GM20431 (cell line): ENCODE results near the gene INHBA.

Experiments used
- in situ Hi-C: fragments of 300-500 bp; cut with MseI, MboI; formaldehyde crosslinking; loops from one replicate; pipeline ENCODE4 v1.15.0; 2020; ENCODE audit warnings: low sequenced_read_pairs; ENCODE audit not compliant: unreplicated experiment

INHBA gene

DNA sequence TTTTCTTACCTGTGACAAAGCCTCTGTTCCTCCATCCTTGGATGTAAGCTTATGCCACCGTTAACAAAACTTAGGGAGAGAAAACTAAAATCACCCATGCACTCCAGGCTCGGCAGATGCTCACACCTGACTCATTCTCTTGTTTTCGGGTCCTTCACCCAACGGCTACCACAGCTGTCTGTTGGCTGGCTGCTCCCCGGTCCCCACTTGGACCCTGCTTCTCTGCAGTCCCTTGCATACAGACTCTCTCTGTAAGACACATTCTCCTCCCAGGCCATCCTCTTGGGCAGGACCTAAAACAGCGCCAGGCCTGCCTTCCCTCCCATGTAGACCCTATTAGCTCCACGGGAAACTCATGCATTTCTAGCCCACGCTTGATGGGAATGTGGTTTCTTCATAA, 12.1 kb upstream of the INHBA start:
- in situ Hi-C loops = no loop called here

DNA sequence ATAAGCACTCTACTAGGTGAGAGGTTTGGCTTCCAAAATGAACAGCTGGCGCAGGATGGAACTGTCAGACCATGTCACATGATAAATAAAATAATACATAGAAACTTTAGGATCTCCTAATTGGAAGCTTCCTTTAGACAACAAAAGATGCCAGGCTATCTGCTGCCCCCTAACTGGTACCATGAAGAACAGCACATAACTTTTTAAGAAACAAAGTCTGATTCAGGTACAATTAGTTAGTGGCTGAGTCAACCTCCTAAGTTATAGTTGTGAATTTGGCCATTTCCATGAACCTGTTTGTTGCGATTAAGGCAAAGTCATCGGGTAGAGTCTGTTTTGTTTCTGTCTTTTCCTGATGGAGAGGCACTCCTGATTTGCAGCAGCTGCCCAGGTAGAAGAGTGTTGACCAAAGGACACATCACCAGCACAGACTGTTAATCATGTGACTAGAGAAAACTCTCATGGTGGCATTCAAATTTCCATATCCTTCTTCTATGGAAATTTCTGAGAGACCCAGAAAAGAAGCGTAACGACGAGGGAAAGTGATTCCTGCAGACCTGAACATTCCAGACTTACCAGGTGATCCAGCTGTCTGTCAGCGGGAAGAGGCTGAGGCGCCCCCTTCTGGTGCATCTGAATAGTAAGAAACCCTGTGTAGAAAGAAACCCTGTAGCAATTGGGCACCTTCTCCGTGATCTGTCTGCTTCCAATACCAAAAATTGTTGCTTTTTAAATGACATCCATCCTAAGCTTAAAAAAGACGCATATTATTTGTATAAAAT, 8.6 kb upstream of the INHBA start:
- in situ Hi-C loops = no loop called here

DNA sequence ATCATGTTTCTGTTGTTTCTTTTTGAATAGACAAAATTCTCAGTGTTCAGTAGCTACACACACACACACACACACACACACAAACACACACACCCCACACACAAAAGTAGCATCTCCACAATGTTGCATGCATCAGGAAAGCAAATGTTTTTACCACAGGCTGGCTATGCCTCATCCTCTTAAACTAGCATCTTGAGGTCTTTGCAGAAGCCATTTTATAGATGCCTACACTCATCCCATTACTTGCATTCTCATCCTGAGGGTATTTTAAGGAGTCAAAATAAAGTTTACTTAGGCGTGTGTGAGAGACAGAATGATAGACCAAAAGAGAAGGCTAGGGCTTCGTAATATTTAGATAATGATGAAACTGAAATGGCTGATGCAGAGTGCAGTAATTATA, 7.9 kb upstream of the INHBA start:
- in situ Hi-C loops = no loop called here

DNA sequence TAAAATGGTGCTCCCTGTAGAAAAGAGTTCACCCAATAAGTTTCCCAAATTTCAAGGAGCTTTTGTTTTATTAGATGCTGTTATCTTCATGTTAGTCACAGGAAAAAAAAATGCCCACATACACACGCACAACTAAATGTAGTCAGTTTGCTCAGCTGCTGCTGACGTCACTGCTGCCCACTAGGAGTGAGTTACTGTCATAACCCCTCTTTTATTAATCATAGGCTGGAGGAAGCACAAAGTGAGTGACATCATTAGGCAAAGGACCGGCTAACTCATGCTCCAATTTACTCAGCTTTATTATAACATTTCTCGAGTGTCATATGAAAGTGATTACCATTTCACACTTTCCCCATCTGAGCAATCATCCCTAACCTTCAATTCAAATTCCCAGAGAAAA, 6.7 kb upstream of the INHBA start:
- in situ Hi-C loops = no loop called here

DNA sequence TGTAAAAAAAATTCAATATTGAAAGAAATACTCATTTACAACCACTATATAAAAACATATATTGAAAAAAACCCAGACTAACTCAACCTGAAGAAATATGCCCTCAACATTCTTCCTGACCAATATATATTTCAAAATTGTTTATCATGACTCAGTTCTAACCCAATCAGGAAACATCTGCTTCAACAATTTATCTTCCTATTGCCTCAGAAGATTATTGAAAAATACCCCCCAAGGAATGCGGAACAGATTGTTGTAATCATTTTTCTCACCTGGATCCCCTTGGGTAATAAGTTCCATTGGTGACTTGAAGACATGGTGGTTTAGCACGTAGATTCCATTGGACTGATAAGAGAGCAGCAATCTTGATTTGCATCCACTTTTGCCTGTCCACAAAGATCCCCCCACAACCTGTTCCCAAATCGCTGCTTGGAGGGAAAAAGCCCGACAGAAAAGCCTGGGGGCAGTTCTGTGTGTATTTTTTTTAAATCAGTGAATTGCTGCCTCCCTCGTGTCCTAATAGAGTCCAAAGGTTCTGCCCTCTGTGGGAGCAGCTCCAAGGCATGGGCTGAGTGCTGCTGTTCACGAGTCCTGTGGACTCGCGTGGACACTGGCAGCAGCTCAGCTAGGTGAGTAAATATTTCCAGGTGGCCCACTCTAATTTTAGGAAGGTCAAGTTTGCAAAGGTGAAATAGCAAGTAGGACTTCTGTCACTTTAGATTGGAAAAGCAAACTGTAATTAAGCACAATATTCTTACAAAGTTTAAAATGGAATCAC, 5.9 kb upstream of the INHBA start:
- in situ Hi-C loops = no loop called here

DNA sequence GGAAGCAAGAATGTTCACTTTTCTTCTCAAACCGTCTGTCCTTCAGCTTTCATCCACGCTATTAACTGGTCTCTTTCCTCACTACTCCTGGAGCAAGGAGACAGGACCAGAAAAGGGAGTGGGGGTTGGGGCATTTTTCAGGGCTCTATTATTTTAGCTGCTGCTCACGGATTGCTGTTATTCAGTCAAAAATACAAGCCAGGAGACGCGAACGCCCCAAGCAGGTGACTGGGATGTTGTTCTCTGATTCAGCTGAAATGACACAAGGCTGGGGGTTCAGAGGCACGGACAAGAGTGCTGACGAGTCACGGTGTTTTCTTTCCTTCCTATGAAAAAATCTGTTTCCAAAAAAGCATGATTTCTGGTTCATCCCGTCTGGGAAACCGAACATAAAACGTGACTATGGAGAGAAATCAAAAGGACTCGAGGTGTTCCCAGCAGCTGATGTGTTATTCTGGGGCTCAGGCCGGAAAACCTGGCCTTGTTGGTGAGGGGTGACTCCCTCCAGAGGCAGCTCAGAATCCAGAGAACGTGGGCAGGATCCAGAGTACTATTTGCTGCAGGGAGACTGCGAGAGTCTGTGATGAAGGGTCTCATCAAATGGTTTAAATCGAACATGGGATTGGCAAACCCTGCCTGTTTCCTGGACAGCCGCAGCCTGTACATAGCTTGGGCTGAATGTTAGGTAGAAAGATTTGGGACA, 3.5 kb upstream of the INHBA start:
- in situ Hi-C loops = no loop called here

DNA sequence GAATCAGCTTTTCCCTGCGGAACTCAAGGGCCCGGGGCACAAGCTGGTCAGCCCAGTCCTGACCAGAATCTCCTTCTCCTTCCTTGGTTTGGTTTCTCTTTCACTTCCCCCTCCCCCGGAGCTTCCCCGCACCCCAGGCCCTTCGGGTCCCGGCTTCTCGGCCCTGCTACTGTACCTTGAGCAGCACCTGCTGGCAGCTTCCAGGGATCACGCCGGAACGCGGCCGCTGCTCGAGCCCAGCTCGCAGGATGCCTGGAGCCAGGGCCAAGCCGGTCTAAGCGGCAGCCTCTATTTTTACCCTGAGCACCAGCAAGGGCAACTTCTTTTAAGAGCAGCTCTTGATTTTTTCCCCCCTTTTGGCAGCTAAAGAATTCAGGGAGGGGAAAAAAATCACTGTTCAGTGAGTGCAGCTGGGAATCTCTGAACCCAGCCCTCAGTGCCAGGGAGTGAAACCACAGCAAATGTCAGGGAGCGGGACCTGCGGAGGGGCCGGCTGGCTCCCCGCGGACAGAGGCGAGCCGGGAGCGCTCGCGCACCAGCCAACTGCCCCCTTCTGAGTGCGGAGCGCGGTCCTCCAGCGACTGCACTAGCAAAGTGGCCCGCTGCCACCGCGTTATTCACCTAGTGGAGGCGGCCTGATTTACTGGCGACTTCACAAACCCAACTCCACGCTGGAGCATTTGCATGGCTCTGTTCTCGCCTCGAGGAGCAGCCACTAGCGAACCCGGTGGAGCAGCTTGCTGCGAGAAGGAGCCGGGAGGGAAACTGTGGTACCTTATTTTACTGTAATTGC, 2.4 kb upstream of the INHBA start:
- in situ Hi-C loops = no loop called here

DNA sequence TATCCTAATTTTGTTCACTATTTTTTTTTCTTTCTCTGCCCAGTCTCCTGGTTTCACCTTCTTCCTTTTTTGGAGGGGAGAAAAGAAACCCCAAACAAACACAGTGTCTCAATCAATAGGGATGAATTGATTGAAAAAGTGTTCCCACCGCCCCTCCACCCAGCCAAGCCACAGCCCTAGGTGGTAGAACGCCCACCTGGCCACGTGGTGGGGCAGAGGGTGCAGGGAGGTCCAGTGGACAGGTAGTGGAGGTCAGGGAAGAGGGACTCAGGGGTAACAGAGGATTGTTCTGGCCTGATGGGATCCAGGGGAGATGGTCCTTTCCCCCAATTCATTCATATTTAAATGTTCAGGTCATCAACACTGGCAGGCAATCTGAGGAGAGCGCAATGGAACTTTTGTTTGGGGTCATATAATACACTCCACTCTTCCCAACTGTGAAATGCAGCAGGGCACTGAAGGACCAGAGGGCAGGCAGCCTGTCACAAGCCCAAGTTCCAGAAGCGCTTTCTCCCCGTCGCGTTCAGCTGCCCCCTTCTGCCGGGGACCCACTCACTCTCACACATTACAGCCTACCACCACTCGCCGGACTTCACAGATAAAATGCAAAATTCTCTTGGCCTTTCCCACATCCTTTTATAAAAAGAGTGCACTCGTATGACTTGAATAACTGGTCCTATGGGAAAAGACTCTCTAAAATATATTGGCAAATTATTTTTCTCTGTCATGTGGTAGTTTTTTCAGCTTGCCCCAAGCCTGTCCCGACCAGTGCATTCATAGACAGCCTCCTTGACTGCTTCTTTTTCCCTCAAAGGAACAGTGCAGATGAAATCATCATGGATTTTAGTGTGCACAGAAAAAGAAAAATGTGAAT, 1.6 kb downstream of the INHBA start:
- in situ Hi-C loops = no loop called here

DNA sequence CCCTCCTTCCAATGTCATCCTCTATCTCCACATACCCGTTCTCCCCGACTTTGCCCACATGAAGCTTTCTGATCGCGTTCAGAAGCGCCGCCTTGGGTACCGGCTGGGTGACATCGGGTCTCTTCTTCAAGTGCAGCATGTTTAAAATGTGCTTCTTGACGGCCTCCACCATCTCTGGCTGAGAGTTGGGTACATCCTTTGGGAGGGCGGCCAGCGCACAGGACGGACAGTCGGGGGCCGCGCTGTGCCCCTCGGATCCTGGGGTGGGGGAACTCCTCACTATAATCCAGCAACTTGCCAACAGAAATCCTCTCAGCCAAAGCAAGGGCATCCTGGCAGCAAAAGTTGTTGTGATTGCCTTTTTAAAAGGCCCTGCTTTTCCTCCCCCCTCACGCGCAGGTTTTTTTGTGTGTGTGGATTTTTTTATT, 2.8 kb downstream of the INHBA start:
- in situ Hi-C loops = no loop called here

DNA sequence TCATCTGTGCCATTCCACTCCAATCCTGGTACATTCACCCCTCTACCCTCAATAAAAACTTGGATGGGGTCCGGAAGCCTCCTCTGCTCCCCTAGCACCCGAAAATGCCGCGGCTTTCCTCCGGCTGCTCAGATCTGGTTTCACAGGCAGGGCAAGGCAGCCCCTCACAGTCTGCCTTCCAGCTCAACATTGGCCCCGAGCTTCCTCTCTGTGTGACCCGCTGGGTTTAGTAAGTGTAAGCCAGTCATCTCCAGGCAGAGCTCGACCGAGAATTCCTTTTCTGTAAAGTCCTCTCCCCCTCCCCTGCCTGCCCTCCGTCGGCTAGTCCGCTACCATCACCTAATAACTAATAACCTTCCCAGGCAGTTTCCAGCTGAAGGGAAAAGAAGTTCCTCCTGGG, 3.4 kb downstream of the INHBA start:
- in situ Hi-C loops = no loop called here

DNA sequence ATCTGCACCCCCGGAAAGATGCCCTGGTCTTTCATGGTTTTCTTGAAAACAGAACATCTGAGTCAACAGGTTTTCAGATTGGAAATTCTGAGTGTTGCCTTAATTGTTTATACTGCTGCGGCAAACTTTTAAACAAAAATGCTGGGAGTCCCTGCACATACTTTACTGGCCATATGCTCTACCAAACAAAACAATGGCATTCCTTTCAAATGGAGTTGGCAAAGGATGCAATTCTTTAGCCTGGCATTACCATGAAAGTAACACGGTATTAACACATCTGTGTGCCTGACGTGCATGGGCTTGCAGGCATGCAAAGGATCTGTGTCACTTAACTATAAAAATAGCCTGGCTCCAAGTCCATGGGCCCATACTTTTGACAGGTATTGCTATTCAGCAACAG, 4.2 kb downstream of the INHBA start:
- in situ Hi-C loops = no loop called here

DNA sequence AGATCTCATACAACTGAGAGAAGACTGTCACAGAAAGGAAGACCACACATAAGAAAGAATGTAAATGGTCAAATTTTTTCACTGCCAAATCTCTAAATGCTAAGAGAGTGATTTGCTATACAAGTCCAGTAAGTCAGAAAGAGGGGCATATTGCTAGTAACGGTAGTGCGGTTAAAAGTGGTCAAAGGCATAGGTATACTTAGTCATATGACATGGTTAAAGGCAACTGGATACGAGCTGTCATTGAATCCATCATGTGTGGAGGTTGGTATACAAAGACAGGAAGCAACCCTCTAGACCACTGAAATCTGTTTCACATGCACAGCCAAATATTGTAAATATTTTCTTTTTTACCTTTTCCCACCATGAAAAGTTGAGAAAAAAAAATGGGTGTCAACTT, 4.8 kb downstream of the INHBA start:
- in situ Hi-C loops = no loop called here

DNA sequence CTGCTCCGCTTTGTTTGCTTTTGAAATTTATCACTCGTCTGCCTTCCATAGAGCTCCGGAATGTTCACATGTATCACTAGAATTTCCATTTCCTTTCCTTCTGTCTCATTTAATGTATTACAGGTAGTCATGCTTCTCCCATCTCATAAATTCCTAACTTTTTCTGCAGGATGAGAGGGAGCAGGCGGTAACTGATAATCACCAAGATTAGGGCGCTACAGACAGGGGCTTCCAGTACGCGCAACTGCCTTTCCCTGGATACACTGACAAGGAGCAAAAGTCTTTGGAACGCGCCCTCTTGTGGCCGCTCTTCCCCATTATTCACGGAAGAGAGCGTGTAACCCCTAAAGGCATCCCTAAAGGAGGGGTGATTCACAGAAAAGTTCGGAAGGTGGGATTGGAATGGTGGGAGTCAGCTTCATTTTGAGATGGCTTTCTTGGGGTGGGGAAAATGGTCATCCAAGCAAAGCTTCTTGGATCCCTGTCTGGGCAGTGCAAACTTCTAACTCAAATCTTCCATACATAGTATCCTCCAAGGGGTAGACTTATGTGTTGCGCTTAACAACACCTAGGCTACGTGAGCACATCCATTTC, 6.5 kb downstream of the INHBA start:
- in situ Hi-C loops = no loop called here

DNA sequence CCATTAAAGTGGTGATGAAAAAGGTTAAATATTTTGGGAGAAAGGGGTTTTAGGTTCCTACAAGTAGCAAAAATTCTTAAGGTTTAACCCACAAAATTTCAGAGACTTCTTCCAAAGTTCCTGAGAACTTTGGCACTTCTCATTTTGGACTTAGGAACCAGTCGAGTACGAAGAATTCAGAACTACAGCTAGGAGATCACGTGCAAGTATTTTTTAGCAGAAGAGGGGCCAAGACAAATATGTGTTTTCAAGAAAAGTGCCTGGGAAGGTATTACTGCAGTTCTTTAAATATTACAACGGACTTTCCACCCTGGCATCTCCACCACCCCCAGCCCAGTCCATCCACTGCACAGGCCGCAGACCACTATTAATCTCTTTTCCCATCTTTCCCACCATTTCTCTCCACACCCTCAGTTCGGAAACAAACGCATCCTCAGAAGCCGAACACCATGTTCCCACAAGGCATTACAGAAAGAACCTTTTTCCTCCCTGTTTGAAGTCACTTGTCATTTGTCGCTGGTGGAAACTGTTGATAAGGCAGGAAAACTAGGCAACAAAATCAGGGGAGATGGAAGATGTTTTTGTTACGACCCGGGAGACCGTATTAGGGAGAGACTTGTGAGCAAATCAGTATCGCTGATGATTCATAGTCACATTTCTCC, 7.1 kb downstream of the INHBA start:
- in situ Hi-C loops = no loop called here

DNA sequence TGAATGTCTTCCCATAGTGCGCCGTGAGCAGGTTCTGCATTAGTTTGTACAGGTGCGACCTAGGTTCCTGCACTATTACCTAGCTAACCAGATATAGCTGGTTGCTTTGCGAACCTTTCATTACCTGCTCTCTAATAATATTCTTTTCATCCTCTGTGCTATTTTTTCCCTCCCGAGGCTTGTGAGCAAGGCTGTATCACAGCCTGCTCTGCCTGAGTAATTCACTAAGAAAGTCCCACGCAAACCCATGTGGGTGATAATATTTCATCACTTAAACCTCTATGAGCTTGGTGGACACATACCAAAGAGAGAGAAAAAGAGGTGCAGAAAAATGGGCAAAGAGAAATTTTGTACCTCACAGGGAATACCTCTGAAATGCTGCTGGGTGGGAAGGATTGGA, 8.4 kb downstream of the INHBA start:
- in situ Hi-C loops = no loop called here

DNA sequence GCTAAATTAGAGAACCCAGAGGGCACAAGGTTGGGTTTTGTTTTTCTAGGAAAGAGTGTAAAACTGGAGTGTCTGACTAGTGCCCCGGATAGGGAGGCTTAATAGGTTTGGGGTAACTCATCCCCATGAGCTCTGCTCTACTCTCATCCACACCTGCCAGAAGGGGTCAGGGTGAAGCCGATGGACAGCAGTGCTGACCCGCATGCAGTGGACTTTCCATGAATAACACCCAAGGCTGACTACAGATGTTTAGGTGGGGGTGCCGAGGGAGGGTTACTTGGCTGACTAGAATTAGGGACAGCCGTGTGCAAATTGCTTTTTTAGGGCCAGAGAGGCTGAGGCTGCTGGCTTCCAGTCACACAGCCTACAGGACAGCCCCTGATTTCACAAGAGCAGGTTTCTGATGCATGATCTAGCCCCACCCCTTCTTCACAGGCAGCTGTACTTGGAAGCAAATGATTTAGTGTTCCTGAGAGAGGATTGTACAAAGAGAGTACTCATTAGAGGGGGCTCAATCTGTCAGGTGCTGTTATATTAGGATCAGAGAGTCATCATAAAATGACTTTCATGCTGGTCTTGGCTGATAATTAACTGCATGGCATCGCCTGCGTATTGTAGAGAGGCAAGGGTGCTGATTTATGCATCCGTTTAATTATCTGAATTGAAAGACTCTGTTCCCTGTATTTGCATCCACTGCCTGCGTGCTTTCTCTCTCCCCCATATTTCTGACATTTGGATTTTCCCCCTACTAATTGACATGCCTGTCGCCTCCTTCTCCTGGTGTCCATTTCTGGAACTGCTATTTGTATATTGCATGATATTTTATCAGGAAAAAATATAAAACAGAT, 9.5 kb downstream of the INHBA start:
- in situ Hi-C loops = no loop called here

DNA sequence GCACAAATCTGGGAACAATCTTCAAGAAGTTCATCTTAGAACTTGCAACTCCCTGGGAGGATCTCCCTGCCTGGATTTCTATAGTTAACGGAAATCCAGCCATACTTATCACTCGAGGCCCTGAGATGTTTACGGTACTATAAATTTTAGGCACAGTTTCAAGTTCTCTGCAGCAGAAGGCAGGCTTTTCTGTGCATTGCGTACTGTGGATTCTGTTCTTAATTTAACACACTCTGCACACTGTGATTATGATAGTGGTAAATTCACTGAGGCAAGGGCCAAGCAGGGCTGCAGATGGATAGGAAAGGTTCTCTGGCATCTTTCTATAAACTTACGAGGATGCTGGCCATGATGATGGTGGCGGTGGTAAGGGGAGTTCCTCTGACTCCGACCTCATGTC, 10.6 kb downstream of the INHBA start:
- in situ Hi-C loops = no loop called here
